Astrocyte (in vitro differentiated cells and primary cell): ENCODE measurements around the gene ERICH6.

Experiments used
- EZH2 ChIP-seq: IDR thresholded peaks from 2 replicates; pipeline ENCODE4 v1.6.1; 2012; ENCODE audit warnings: mild to moderate bottlenecking, low read length, inconsistent platforms; ENCODE audit not compliant: insufficient read depth
- TF ChIP-seq, protein P1 (sequence below): IDR thresholded peaks from 2 replicates; pipeline ENCODE4 v1.5.1; 2011; ENCODE audit warnings: low read depth, mild to moderate bottlenecking, inconsistent platforms, low read length, moderate library complexity; ENCODE audit not compliant: insufficient read depth

DNA sequence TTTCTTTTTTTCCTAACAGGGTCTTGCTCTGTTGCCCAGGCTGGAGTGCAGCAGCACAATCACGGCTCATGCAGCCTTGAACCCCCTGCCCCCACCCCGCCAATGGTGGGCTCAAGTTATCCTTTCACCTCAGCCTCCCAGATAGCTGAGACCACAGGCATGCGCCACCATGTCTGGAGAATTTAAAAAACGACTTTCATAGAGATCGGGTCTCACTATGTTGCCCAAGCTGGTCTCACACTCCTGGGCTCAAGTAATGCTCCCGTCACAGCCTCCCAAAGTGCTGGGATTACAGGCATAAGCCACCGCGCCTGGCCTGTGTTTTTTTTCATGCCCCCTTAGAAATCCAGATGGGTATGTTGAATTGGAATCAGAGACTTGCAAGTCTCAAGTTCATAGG, 40.3 kb downstream of the ERICH6 start:
- TF ChIP-seq, protein P1, sequence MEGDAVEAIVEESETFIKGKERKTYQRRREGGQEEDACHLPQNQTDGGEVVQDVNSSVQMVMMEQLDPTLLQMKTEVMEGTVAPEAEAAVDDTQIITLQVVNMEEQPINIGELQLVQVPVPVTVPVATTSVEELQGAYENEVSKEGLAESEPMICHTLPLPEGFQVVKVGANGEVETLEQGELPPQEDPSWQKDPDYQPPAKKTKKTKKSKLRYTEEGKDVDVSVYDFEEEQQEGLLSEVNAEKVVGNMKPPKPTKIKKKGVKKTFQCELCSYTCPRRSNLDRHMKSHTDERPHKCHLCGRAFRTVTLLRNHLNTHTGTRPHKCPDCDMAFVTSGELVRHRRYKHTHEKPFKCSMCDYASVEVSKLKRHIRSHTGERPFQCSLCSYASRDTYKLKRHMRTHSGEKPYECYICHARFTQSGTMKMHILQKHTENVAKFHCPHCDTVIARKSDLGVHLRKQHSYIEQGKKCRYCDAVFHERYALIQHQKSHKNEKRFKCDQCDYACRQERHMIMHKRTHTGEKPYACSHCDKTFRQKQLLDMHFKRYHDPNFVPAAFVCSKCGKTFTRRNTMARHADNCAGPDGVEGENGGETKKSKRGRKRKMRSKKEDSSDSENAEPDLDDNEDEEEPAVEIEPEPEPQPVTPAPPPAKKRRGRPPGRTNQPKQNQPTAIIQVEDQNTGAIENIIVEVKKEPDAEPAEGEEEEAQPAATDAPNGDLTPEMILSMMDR = no peak
- TF ChIP-seq EZH2 = no peak
